HEK293 (cell line): ENCODE data around the gene FAM168B.
"Not testable (repeated sequence)": the region's sequence is repeated elsewhere in the genome, so short reads cannot be mapped to it uniquely, and the experiment has no call there.

Experiments used
- CTCF ChIA-PET: fragments of 350-600 bp; formaldehyde crosslinking; extraction: SDS; loops from one replicate; lab custom pipeline; 2021; ENCODE audit warnings: antibody characterized with exemption; lab: Yijun Ruan, JAX
- POLR2A ChIA-PET: fragments of 300-600 bp; formaldehyde crosslinking; extraction: SDS; loops from one replicate; lab custom pipeline; 2020; ENCODE audit warnings: antibody characterized with exemption, inconsistent platforms; lab: Yijun Ruan, JAX
- H3K27ac ChIP-seq: fragments of 200-500 bp; sonication (Bioruptor generic); 2 replicates; pipeline ENCODE4 v1.5.1; 2014; ENCODE audit warnings: low read depth, low read length, control low read depth, inconsistent platforms; ENCODE audit errors: extremely low read depth
- H3K36me3 ChIP-seq, 2 experiments: fragments of 200-500 bp in 1 of 2; sonication (Bioruptor generic) in 1 of 2; 1 replicate in 1 of 2; 2 replicates in 1 of 2; pipeline ENCODE4 v1.5.1; 2014 to 2017; ENCODE audit warnings: inconsistent platforms in 2 of 2, low read length in 2 of 2; ENCODE audit not compliant: control insufficient read depth in 2 of 2, insufficient read depth in 1 of 2
- H3K4me1 ChIP-seq: fragments of 200-500 bp; sonication (Bioruptor generic); 2 replicates; pipeline ENCODE4 v1.5.1; 2014; ENCODE audit warnings: mild to moderate bottlenecking, low read length, inconsistent platforms; ENCODE audit not compliant: control insufficient read depth, insufficient read depth
- H3K4me3 ChIP-seq: 2 replicates; pipeline ENCODE4 v1.5.1; 2011; ENCODE audit warnings: low read depth, mild to moderate bottlenecking, control low read depth, low read length, moderate library complexity
- H3K9me3 ChIP-seq: fragments of 200-500 bp; sonication (Bioruptor generic); 2 replicates; pipeline ENCODE4 v1.5.1; 2014; ENCODE audit warnings: low read depth, low read length, inconsistent platforms; ENCODE audit not compliant: control insufficient read depth, insufficient read depth
- YY2 ChIP-seq: fragments of 450-650 bp; formaldehyde crosslinking; IDR thresholded peaks from 2 replicates; pipeline ENCODE4 v1.5.1; 2016; ENCODE audit warnings: missing biosample characterization, missing genetic modification characterization
- ZBTB1 ChIP-seq: fragments of 450-650 bp; formaldehyde crosslinking; IDR thresholded peaks from 2 replicates; pipeline ENCODE4 v1.5.1; 2016; ENCODE audit warnings: missing biosample characterization, missing genetic modification characterization
- ZBTB8A ChIP-seq: fragments of 450-650 bp; formaldehyde crosslinking; IDR thresholded peaks from 2 replicates; pipeline ENCODE4 v1.5.1; 2016; ENCODE audit warnings: missing biosample characterization, missing genetic modification characterization
- ZFP41 ChIP-seq: fragments of 450-650 bp; formaldehyde crosslinking; IDR thresholded peaks from 2 replicates; pipeline ENCODE4 v1.5.1; 2016; ENCODE audit warnings: missing biosample characterization, missing genetic modification characterization, borderline replicate concordance
- ZNF221 ChIP-seq: fragments of 450-650 bp; formaldehyde crosslinking; IDR thresholded peaks from 2 replicates; pipeline ENCODE4 v1.5.1; 2017; ENCODE audit warnings: missing biosample characterization, missing genetic modification characterization, borderline replicate concordance
- ZNF23 ChIP-seq: fragments of 450-650 bp; formaldehyde crosslinking; IDR thresholded peaks from 2 replicates; pipeline ENCODE4 v1.5.1; 2016; ENCODE audit warnings: missing biosample characterization, missing genetic modification characterization, borderline replicate concordance
- ZNF239 ChIP-seq: fragments of 450-650 bp; formaldehyde crosslinking; IDR thresholded peaks from 2 replicates; pipeline ENCODE4 v1.5.1; 2016; ENCODE audit warnings: missing biosample characterization, missing genetic modification characterization
- ZNF292 ChIP-seq: fragments of 450-650 bp; formaldehyde crosslinking; IDR thresholded peaks from 2 replicates; pipeline ENCODE4 v1.5.1; 2016; ENCODE audit warnings: low read depth, missing biosample characterization, missing genetic modification characterization, borderline replicate concordance
- ZNF48 ChIP-seq: fragments of 450-650 bp; formaldehyde crosslinking; IDR thresholded peaks from 2 replicates; pipeline ENCODE4 v1.5.1; 2016; ENCODE audit warnings: missing biosample characterization, missing genetic modification characterization
- ZNF501 ChIP-seq: fragments of 450-650 bp; formaldehyde crosslinking; IDR thresholded peaks from 2 replicates; pipeline ENCODE4 v1.5.1; 2016; ENCODE audit warnings: missing biosample characterization, missing genetic modification characterization
- ZNF514 ChIP-seq: fragments of 450-650 bp; formaldehyde crosslinking; IDR thresholded peaks from 2 replicates; pipeline ENCODE4 v1.5.1; 2016; ENCODE audit warnings: missing biosample characterization, missing genetic modification characterization
- ZNF561 ChIP-seq: fragments of 450-650 bp; IDR thresholded peaks from 2 replicates; pipeline ENCODE4 v1.5.1; 2018; ENCODE audit warnings: missing biosample characterization, missing genetic modification characterization, borderline replicate concordance
- ZNF585B ChIP-seq: fragments of 450-650 bp; formaldehyde crosslinking; IDR thresholded peaks from 2 replicates; pipeline ENCODE4 v1.5.1; 2016; ENCODE audit warnings: missing biosample characterization, missing genetic modification characterization
- ZNF654 ChIP-seq: fragments of 450-650 bp; formaldehyde crosslinking; IDR thresholded peaks from 2 replicates; pipeline ENCODE4 v1.5.1; 2016; ENCODE audit warnings: low read depth, missing biosample characterization, missing genetic modification characterization
- ZNF677 ChIP-seq: fragments of 450-650 bp; IDR thresholded peaks from 2 replicates; pipeline ENCODE4 v1.5.0; 2018; ENCODE audit warnings: missing biosample characterization, mild to moderate bottlenecking, missing genetic modification characterization, moderate library complexity
- TF ChIP-seq, protein P1 (sequence below): fragments of 450-650 bp; formaldehyde crosslinking; IDR thresholded peaks from 2 replicates; pipeline ENCODE4 v1.5.1; 2016; ENCODE audit warnings: missing biosample characterization, missing genetic modification characterization
- TF ChIP-seq, protein P2 (sequence below): fragments of 450-650 bp; formaldehyde crosslinking; IDR thresholded peaks from 2 replicates; pipeline ENCODE4; 2016; ENCODE audit warnings: missing biosample characterization, missing genetic modification characterization
- TF ChIP-seq, protein P3 (sequence below): fragments of 450-650 bp; IDR thresholded peaks from 2 replicates; pipeline ENCODE4 v1.5.1; 2018; ENCODE audit warnings: missing biosample characterization, missing genetic modification characterization
- TF ChIP-seq, protein P4 (sequence below): fragments of 450-650 bp; formaldehyde crosslinking; conservative IDR thresholded peaks from 2 replicates; pipeline ENCODE4 v1.5.1; 2016; ENCODE audit warnings: low read depth, missing biosample characterization, missing genetic modification characterization
- TF ChIP-seq, protein P5 (sequence below): fragments of 450-650 bp; formaldehyde crosslinking; IDR thresholded peaks from 2 replicates; pipeline ENCODE4 v1.5.1; 2016; ENCODE audit warnings: missing biosample characterization, missing genetic modification characterization

The FAM168B gene

DNA sequence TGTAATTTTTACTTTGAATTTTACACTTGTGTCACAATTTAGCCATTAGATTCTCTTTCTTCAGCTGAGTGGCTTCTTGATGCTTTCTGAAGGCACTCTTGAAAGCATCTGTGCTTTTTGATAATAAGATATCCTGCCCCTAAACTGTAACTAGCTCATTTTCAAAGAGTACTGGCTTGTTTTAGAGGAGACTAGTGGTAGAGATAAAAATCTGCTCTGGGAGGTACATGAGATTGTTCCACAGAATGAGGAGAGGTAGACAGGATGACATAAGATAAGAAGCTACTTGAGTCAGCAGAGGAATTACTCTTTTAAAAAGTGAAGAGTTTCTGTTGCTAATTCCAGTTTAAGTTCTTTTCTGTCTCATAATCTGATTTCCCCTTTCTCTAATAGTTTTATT lies 22.5 kb upstream of the FAM168B start:
- Histone ChIP-seq H3K4me1 (peaks cover 4% of the 10 kb centered on the region), H3K4me3 (no peak overlapping the region), H3K9me3 (no peaks in the 10 kb centered on the region), H3K27ac (no peak overlapping the region), H3K36me3 (peaks cover 3 to 7% of the 10 kb centered on the region in 2 experiments; a peak in 2 of 3 replicates)
- CTCF ChIA-PET: interaction anchor here (0.6 to 1.0 kb wide), 2 partner anchors 52 to 296 kb away, joined by 3 read pairs; no protein-coding TSS in a partner anchor
- POLR2A ChIA-PET: no interaction called here
- TF ChIP-seq ZNF654 (tag by site-specific recombination) (no peak), ZNF292 (tag by site-specific recombination) (no peak), ZNF677 (tag by site-specific recombination) (no peak), ZNF221 (tag by site-specific recombination) (no peak), ZNF585B (tag by site-specific recombination) (no peak)
- TF ChIP-seq, protein P1, sequence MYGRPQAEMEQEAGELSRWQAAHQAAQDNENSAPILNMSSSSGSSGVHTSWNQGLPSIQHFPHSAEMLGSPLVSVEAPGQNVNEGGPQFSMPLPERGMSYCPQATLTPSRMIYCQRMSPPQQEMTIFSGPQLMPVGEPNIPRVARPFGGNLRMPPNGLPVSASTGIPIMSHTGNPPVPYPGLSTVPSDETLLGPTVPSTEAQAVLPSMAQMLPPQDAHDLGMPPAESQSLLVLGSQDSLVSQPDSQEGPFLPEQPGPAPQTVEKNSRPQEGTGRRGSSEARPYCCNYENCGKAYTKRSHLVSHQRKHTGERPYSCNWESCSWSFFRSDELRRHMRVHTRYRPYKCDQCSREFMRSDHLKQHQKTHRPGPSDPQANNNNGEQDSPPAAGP (tag by site-specific recombination): no peak
- TF ChIP-seq, protein P2, sequence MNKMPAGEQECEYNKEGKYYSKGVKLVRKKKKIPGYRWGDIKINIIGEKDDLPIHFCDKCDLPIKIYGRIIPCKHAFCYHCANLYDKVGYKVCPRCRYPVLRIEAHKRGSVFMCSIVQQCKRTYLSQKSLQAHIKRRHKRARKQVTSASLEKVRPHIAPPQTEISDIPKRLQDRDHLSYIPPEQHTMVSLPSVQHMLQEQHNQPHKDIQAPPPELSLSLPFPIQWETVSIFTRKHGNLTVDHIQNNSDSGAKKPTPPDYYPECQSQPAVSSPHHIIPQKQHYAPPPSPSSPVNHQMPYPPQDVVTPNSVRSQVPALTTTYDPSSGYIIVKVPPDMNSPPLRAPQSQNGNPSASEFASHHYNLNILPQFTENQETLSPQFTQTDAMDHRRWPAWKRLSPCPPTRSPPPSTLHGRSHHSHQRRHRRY (tag by site-specific recombination): no peak
- TF ChIP-seq, protein P3, sequence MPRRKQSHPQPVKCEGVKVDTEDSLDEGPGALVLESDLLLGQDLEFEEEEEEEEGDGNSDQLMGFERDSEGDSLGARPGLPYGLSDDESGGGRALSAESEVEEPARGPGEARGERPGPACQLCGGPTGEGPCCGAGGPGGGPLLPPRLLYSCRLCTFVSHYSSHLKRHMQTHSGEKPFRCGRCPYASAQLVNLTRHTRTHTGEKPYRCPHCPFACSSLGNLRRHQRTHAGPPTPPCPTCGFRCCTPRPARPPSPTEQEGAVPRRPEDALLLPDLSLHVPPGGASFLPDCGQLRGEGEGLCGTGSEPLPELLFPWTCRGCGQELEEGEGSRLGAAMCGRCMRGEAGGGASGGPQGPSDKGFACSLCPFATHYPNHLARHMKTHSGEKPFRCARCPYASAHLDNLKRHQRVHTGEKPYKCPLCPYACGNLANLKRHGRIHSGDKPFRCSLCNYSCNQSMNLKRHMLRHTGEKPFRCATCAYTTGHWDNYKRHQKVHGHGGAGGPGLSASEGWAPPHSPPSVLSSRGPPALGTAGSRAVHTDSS (tag by site-specific recombination): no peak
- TF ChIP-seq, protein P4, sequence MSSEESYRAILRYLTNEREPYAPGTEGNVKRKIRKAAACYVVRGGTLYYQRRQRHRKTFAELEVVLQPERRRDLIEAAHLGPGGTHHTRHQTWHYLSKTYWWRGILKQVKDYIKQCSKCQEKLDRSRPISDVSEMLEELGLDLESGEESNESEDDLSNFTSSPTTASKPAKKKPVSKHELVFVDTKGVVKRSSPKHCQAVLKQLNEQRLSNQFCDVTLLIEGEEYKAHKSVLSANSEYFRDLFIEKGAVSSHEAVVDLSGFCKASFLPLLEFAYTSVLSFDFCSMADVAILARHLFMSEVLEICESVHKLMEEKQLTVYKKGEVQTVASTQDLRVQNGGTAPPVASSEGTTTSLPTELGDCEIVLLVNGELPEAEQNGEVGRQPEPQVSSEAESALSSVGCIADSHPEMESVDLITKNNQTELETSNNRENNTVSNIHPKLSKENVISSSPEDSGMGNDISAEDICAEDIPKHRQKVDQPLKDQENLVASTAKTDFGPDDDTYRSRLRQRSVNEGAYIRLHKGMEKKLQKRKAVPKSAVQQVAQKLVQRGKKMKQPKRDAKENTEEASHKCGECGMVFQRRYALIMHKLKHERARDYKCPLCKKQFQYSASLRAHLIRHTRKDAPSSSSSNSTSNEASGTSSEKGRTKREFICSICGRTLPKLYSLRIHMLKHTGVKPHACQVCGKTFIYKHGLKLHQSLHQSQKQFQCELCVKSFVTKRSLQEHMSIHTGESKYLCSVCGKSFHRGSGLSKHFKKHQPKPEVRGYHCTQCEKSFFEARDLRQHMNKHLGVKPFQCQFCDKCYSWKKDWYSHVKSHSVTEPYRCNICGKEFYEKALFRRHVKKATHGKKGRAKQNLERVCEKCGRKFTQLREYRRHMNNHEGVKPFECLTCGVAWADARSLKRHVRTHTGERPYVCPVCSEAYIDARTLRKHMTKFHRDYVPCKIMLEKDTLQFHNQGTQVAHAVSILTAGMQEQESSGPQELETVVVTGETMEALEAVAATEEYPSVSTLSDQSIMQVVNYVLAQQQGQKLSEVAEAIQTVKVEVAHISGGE: no peak

DNA sequence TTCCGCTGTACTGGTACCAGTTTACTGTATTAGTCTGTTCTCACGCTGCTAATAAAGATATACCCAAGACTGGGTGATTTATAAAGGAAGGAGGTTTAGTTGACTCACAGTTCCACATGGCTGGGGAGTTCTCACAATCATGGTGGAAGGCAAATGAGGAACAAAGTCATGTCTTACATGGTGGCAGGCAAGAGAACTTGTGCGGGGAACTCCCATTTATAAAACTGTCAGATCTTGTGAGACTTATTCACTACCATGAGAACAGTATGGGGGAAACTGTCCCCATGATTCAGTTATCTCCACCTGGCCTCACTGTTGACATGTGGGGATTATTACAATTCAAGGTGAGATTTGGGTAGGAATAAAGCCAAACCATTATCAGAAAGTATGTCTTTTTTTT lies 21.7 kb upstream of the FAM168B start:
- peaks cover 3 to 12% of the 10 kb centered on the region in 2 experiments; a peak in 2 of 3 replicates for H3K36me3 ChIP-seq
- H3K4me3 ChIP-seq, CTCF ChIA-PET, POLR2A ChIA-PET, H3K27ac ChIP-seq, H3K4me1 ChIP-seq, H3K9me3 ChIP-seq: not testable (repeated sequence)

DNA sequence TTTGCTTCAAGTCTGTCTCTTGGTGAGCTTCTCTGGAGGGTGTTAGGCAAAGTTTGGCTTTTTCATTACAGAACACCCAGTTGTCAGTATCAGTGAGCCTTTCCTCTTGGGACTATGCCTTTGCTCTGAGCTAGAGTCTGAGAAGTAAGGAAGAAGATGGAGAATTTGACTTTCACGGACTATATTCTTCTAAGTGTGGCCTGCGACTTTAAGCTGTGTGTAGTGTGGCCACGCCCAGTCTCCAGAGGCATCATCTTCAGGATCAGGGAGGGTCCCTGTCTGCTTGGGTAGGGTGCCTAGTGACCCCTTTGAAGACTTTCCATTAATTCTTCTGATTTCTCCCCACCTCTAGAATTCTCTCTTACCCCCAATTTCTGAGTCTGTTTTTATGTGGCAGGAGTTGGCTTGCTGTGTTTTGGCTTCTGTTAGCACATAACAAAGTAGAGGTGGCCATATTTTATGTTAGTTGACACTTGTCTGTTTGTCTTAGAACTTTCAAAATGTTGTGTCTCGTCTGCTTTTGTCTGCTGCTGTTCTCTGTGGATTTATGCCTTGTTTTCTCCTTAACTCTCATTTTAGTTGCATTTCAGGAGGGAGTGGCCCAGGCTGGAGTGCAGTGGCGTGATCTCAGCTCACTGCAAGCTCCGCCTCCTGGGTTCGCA lies 20.4 kb upstream of the FAM168B start:
- peaks cover 3 to 14% of the 10 kb centered on the region in 2 experiments; a peak in 2 of 3 replicates for H3K36me3 ChIP-seq
- CTCF ChIA-PET: interaction anchor here (0.8 kb wide), 1 partner anchor 316 kb away, joined by 3 read pairs; no protein-coding TSS in a partner anchor
- POLR2A ChIA-PET: interaction anchor here (0.7 to 1.6 kb wide), 2 partner anchors 20 to 39 kb away, joined by 3 to 6 read pairs; partner anchors contain the start of gene FAM168B

More for the DNA sequence above, 20.4 kb upstream of the FAM168B start:
- H3K27ac ChIP-seq: no peak overlapping the region
- no peaks in the 10 kb centered on the region for H3K9me3 ChIP-seq
- peaks cover 4% of the 10 kb centered on the region for H3K4me1 ChIP-seq
- no peak overlapping the region for H3K4me3 ChIP-seq
- TF ChIP-seq, protein P5, sequence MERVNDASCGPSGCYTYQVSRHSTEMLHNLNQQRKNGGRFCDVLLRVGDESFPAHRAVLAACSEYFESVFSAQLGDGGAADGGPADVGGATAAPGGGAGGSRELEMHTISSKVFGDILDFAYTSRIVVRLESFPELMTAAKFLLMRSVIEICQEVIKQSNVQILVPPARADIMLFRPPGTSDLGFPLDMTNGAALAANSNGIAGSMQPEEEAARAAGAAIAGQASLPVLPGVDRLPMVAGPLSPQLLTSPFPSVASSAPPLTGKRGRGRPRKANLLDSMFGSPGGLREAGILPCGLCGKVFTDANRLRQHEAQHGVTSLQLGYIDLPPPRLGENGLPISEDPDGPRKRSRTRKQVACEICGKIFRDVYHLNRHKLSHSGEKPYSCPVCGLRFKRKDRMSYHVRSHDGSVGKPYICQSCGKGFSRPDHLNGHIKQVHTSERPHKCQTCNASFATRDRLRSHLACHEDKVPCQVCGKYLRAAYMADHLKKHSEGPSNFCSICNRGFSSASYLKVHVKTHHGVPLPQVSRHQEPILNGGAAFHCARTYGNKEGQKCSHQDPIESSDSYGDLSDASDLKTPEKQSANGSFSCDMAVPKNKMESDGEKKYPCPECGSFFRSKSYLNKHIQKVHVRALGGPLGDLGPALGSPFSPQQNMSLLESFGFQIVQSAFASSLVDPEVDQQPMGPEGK (tag by site-specific recombination): no peak
- no peak for TF ChIP-seq ZNF23 (tag by site-specific recombination)
- no peak for TF ChIP-seq ZBTB8A
- TF ChIP-seq ZNF501 (tag by site-specific recombination): no peak
- TF ChIP-seq ZNF48 (tag by site-specific recombination): no peak
- TF ChIP-seq ZNF292 (tag by site-specific recombination): no peak
- TF ChIP-seq ZNF239 (tag by site-specific recombination): no peak
- TF ChIP-seq ZBTB1: no peak
- TF ChIP-seq ZNF561 (tag by site-specific recombination): no peak
- no peak for TF ChIP-seq ZFP41 (tag by site-specific recombination)
- no peak for TF ChIP-seq YY2 (tag by site-specific recombination)
- TF ChIP-seq ZNF514: no peak
- TF ChIP-seq, all 188 proteins: peak for 0
